ENCODE data around the gene CSNK2A1.

The CSNK2A1 gene

GRCh38 chr20:427849-428657 lies 115.5 kb downstream of the CSNK2A1 start:
- no peak for DNase-seq

DNA sequence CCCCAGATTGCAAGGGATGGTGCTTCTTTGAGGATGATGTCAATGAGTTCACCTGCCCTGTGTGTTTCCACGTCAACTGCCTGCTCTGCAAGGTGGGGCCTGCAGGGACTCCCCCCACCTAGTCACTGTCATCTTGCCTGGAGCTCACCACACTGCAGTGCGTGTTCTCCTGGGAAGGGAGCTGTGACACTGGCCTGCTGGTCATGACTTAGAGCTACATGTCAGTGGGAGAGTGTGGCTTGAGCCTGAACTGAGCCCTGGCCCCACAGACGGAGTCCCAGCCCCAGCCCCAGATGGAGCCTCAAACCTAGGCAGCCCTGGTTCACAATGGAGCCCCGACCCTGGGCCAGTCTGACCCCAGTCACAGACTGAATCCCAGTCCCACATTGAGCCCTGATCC lies 116.2 kb downstream of the CSNK2A1 start:
- DNase-seq = no peak

DNA sequence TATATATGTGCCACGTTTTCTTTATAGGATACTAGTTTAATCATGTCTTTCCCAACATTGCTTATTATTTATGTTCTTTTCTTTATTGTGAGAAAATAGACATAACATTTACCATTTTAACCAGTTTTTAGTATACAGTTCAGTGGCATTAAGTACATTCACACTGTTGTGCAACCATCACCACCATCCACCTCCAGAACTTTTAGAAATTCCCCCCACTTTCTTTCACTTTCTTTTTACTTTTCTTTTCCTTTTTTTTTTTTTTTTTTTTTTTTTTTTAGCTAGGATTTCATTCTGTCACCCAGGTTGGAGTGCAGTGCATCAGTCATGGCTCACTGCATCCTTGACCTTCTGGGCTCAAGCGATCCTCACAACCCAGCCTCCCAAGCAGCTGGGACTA lies 117.0 kb downstream of the CSNK2A1 start:
- DNase-seq = no peak
